DMS53 treated with DMSO at 0.1 percent for 48 hours (cell line): ENCODE results near the gene ENPP1.
A peak's percentile ranks its signal among the peaks of the same experiment; 100 is the strongest.
"Not testable (repeated sequence)": the region's sequence is repeated elsewhere in the genome, so short reads cannot be mapped to it uniquely, and the experiment has no call there.

Source experiments
- DNase-seq: peaks from one replicate; lab custom pipeline; 2025; ENCODE audit not compliant: unreplicated experiment; lab: John Stamatoyannopoulos, UW

The ENPP1 gene

DNA sequence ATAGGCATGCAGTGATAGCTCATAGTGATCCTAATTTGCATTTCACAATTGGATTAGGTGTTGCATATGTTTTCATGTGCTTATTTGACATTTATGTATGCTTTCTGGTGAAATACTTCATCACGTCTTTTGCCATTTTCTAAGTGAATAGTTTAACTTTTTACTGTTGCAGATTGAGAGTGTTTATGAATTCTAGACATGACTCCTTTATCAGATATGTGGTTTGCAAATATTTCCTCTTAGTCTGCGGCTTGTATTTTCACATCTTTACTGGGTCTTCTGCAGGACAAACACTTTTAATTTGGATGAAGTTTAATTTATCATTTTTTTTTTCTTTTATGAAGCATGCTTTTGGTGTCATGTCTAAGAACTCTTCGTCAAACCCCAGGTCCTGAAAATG is 104.1 kb downstream of the ENPP1 start:
- no peak for DNase-seq

DNA sequence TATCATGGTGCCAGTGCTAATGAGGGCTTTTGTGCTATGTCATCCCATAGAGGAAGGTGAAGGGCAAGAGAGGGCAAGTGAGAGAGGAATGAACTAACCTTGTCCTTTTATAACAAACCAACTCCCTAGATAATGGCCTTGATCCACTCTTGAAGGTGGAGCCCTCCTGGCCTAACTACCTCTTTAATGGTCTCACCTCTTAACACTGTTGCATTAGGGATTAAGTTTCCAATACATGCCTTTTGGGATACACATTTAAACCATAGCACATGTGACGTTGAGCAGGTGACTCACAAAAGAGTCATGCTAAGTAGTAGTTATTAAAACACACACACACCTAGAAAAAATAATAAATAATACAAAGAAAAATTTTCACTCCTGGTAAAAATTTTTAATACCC is 106.4 kb downstream of the ENPP1 start:
- no peak for DNase-seq

DNA sequence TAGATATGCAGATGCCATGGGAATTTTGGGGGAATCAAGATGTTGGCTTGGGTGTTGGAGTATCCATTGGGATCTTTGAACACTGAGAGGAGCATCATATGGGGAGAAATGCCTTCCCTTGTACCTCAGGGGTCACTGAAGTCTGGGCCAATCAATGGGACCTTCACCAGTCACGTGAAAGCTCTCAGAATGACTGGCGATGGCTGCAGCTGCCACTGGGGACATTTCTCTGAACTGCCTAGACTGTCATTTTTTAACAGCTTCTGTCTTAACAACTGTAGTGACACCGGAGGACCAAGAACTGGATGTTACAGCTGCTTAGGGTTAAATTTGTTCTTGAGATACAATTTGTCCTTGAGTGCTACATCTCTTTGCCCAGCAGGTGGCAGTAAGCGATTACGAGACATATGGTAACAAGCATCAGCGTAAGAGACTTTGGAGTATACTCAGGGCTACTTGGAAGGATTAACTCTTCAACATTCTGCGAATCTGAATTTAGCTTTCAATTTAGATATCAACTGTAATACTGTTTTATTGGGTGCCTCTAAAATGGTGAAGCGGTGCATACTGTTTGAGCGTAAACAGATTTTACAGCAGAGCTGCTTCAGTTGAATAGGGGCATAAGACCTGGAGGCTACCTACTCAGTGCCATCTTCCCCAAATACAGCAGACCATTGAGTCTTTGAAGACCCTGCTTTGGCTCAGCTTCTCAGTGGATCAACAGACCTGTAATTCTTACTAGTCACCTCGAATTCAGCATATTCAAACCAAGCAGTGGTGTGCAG is 107.3 kb downstream of the ENPP1 start:
- DNase-seq, result peak; percentile 23

DNA sequence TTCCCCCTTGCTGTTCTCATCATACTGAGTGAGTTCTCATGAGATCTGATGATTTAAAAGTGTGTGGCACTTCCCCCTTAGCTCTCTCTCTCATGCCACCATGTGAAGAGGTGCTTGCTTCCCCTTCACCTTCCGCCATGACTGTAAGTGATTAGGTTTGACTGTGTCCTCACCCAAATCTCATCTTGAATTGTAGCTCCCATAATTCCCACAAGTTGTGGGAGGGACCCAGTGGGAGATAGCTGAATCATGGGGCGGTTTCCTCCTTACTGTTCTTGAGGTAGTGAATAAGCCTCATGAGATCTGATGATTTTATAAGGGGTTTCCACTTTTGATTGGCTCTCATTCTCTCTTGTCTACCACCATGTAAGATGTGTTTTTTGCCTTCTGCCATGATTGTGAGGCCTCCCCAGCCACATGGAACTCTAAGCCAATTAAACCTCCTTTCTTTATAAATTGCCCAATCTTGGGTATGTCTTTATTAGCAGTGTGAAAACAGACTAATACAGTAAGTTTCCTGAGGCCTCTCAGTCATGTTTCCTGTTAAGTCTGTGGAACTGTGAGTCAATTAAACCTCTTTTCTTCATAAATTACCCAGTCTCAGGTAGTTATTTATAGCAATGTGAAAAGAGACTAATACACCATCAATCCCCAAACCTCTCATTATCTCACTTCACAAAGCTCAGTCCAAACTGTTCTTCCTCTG is 108.4 kb downstream of the ENPP1 start:
- DNase-seq, result not testable (repeated sequence)

DNA sequence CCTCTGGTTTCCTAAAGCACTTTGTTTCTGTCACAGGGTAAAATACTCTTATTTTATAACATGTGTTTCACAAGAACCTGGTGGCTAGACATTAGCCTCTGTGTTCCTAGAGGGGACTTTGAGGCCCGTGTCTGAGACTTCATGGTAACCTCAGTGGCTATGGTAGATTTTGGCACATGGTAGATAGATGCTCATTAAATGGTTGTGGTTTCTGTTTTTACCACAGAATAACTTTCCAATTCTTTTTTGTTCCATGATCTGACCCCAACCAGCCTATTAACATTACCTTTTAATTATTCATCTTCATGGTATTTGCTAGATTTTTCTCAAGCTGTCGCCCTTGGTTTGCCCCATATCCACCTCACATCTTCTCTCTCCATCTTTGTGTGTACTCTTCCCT is 109.0 kb downstream of the ENPP1 start:
- DNase-seq, result no peak

DNA sequence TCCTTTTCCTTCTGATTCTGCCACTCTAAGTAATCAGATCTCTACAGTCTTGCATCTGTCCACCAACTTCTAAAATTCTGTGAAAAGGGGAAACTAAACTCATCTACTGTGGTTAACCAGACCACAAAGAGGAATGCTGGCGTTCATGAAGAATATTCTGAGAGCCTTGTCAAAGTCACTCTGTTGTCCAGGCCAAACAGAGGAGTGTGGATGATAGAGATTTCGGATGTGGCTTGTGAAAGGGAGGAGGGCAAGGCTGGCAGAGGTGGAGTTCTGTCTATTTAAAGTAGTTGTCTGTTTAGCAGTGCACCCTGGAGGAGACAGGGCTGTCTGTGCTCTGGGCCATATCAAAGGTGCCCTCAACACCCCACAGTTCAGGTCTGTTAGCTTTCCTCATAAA is 109.5 kb downstream of the ENPP1 start:
- no peak for DNase-seq

DNA sequence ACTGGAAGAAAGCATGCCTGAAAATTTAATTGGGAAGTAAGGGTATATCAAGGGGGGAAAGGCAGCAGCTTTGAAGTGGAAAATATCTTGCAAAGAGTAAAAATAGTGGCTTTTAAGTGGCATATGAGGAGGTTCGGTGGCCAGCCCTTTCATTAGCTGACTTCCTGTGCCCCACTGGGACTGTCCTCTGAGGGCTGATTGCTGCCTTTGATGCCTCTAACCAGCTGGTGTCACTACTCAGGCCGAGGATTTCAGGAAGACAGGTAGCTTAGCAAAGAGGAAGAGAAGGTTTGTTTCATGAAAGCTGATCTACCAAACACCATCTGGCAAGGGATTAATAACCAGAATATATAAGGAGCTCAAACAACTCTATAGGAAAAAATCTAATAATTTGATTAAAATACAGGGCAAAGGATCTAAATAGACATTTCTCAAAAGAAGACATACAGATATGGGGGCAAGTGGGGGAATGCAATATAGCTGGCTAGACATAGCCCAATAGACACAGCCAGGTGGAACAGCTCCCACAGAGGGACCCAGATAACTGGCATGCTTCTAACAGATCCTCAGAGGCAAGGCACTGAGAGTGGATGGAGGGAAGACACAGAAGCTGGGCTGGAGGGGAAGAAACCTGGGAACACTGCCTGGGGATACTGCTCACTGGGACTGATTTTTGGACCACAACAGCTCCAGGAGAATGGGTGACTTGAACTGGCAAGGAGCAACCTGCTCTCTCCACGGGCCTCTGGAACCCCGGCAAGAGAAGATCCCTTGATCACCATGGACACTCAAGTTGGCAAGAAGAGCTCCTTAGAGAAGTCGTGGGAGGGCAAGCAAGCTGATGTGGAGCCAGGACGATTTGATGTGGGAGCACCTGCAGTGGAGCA is 110.2 kb downstream of the ENPP1 start:
- DNase-seq, result no peak

DNA sequence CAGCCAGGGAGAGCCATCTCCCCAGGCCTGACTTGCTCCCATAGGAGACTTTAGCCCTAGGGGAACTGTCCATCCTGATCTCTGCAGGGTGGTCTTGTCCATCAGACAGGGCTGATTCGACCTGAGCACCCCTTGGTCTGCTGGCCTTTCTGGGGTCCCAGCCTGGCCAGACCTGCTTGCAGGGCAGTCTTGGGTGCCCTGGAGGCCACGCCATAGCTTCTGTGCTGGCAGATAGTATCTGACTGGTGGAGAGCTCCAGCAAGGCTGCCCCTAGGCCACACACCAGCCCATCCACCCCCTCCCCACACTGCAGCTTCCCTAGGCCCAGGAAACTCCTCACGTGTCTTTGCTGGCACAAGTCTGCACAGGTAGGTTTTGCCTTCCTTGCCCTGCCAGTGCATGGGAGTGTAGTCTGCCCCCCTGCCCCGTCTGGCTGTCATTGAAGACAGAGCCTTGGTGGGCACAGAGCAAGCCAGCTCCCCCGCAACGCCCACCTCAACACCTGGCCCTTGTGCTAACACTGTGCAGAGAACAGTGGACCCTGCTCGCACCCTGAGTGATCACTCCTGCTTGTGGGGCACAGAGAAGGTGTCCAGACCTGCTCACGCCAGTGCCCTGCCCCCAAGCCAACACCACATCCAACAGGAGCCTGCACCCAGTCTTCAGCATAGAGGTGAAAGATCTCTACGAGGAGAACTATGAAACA is 111.0 kb downstream of the ENPP1 start:
- DNase-seq, result no peak

DNA sequence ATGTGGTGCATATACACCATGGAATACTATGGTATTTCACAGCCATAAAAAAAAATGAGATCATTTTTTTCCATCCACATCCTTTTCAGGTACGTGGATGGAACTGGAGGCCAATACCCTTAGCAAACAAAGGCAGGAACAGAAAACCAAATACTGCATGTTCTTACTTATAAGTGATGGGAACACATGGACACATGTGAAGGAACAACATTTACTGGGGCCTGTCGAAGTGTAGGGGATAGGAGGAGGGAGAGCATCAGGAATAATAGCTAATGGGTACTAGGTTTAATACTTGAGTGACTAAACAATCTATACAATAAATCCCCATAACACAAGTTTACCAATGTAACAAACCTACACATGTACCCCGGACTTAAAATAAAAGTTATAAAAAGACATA is 112.8 kb downstream of the ENPP1 start:
- no peak for DNase-seq

DNA sequence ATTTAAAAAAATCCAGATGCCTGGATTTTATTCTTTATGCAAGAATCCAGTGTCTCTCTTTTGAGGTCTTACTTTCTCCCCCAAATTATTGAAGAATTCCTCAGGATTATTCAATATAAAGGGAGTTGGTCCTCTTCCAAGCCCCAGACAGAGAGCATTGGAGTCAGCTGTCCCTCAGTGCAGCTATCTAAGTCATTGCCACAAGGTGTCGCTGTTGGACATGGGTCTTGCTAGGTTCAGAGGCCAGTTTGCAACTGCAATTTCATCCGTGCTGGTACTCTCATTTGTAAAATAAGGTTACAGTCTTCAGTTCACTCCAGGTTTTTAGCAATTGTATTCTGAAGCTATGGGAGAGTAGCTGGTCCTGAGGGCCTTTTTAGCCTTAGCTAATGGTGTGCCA is 115.5 kb downstream of the ENPP1 start:
- DNase-seq, result peak; percentile 31

DNA sequence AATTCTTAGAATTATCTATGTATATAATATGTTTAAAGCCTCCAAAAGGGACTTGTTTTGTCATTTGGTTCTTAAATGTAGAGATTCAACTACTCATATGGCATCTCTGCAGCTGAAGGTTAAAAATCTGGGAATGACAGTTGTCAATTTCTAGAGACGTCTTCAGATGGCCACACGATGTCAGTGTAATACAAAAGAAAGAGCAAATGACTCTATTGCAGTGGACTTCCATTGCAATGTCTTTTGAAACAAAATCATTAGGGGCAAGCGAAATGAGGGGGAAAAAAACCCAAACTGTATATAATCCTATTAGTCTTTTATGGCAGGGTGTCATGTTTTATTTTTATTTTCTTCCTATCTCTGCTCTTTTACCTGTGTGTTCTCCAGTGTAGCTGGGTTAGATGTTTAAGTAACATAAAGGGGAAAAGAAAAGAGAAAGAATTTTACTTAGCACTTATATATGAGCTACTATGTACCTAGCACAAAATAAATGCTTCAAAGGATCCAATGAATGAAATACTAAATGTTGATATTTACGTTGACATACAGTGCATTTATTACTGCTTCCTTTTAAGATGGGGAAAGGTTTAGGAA is 117.2 kb downstream of the ENPP1 start:
- peak; percentile 45 for DNase-seq

DNA sequence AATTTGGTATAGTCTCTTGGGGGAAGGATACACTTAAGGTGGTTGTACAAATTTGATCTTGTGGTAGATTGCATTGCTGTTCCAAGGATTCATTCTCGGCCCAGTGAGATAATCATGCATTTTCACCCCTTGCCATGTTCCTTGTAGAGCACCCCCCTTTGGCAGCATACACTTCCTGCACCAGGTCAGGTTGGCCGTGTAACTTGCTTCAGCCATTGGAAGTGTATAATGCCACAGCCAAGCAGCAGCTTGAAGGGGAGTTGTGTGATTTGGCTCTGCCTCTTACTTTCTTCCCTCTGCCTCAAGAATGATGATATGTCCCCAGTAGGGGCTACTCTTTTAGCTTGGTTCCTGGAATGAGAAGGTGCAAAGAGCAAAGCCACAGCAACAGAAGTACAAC is 121.4 kb downstream of the ENPP1 start:
- DNase-seq, result no peak

DNA sequence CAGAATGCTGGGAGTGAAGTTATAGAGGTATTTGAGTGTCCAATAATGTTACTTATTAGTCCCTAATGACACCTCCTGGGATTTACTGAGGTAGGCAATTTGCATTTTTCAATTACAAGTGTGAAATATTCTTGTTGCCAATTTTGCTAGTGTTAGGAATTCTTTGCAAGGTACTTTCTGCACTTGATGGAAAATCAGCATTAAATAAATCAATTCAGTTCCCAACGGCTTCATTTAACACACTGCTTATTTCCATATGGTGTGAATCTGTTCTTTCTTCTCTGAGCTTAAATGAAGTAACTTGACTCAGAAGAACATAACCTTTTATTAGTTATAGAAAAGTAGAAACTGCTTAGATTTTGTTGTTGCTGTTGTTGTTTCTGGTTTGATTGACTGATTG is 122.2 kb downstream of the ENPP1 start:
- DNase-seq, result no peak

DNA sequence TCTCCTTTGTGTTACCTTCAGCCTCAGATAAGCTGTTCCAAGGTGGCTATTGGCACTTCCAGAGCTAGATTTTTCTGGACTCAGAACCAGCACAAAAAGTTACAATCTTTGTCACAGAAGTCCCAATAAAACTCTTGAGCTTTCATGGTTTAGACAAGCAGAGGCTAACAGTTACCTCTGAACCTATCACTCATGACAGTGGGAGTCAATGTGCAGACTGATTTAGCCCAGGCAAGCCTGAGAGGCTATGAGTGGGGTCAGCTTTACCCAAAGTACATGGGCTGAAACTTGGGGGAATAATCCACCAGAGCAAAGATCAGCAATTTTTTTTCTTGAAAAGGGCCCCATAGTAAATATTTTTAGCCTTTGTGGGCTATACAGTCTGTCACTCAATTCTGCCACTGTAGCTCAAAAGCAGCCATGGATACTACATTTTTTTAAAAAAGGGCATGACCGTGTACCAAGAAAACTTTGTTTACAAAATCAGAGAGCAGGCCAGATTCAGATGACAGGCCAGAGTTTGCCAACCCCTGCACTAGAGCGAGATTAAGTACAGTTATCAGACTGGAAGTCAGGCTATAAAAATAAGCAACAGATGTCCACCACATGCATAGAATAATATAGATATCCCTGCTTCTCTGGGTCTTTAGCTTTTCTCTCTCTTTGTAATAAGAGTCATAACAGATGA is 123.4 kb downstream of the ENPP1 start:
- no peak for DNase-seq

DNA sequence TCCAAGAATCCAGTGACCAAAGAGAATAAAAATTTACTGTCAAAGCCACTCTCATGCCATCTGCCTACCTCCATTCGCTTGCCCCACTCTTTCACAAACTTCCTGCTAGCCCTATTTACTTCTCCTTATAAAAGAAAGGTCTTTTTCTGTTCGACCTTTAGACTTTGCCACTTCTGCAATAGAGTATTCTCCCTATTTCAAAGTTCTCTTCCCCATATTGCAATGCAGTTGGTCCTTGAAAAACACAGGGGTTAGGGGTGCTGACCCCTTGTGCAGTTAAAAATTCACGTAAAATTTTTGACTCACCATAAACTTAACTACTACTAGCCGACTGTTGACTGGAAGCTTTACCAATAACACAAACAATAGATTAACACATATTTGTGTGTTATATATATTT is 128.3 kb downstream of the ENPP1 start:
- DNase-seq, result no peak

DNA sequence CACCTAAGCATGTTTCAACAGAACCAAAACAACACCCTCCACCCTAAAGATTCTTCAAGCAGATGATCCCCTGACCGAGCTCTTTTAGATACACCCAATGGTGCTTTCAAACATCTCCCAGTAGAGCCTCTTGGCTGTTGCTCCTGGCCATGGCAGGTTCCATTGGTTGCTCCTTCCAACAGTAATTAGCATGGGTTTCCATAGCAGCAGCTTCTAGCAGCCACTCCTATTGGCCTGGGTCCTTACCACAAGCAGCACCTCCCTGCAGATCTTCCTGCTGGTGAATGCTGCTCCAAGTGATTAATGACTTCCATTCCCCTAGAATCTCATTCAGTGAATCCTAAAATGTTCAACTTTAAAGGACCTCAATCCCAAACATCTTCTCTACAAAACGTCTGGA is 129.4 kb downstream of the ENPP1 start:
- DNase-seq, result no peak

DNA sequence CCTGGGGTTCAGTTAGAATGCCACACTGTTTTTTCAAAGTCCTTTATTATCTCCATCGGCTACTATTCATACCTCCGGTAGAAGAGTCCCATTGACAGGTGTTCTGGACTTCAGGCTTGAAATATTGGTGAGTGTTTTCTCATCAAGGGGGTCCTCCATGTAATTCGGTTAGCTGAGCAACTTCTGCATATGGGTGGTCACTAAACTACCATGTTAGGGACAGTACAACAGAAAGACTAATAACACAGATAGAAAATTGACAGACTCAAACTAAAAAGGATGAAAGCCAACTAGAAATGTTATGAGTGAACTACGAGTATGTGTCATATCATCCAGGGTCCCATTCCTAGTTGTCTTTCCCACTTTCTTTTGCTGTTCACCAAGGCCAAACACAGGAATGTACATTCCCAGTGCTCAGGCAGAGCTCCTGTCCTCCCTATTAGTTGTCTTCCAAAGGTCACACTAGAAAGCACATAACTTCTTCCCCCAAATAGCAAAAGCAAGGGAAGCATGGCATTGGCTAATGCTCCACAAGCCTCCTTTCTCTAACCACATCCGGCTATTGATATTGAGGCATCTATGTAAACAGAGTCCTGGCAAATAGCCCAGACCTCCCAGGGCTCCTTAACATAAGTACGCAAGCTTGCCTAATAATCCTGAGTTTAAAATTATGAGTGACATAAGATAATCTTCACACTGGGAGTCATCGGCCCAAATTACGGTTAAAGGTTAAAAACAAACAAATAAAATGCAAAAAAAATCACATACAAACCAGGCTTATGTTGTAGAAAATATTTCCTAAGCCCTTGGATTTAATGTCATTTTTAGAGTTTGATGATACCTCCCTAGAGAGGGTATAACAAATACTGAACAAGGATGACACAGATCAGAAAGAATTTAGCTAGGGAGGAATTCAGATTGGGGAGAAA is 130.1 kb downstream of the ENPP1 start:
- DNase-seq, result peak; percentile 75
